ENCODE results near the gene MDN1. TPM values are rescaled to one million over a fixed set of nuclear protein-coding genes. Genes with fewer than 3 reads are reported as not detected.
"Not testable (repeated sequence)": the region's sequence is repeated elsewhere in the genome, so short reads cannot be mapped to it uniquely, and the experiment has no call there.

MDN1 gene
- total RNA-seq (2014; rRNA removed): 13.5 and 22.0 TPM in 2 replicates
- polyA plus RNA-seq (2012): 5.4 TPM

GRCh38 chr6:89819336-89820130 lies at the start of gene MDN1:
TSS of gene MDN1 (minus strand) at chr6:89819794. CDS start at chr6:89819607, 187 bp downstream.
- DNase-seq (ENCODE audit: low read depth): peak; percentile 93

GRCh38 chr6:89866024-89866678 lies 46.6 kb upstream of the MDN1 start:
- DNase-seq (ENCODE audit: low read depth): no peak

GRCh38 chr6:89862698-89863097 lies 43.1 kb upstream of the MDN1 start:
- DNase-seq (ENCODE audit: low read depth): no peak

GRCh38 chr6:89862273-89862672 lies 42.7 kb upstream of the MDN1 start:
- DNase-seq (ENCODE audit: low read depth): no peak

DNA sequence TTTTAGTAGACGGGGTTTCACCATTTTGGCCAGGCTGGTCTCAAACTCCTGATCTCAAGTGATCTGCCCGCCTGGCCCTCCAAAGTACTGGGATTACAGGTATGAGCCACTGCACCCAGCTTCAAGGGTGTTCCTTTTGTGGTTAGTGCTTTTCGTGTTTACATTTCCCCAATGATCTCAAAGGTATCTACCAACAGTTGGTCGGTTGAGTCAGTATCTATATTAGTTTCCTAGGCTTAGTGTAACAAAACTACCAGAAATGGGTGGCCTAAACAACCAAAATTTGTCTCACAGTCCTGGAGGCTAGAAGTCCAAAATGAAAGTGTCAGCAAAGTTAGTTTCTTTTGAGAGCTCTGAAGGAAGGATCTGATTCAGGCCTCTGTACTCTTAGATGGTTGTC lies 40.1 kb upstream of the MDN1 start:
- no peak for DNase-seq (ENCODE audit: low read depth)

DNA sequence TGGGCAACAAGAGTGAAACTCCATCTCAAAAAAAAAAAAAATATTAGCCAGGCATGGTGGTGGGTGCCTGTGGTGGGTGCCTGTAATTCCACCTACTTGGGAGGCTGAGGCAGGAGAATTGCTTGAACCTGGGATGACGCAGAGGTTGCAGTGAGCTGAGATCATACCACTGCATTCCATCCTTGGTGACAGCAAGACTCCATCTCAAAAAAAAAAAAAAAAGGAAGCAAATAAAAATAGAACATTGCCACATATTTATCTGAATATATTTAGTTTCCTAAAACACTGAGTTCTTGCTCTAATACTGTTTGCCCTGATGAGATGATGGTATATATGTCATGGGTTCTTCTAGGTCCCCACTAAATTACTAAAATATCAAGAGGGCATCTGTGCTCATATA lies 38.4 kb upstream of the MDN1 start:
- DNase-seq (ENCODE audit: low read depth): no peak

GRCh38 chr6:89853068-89853467 lies 33.5 kb upstream of the MDN1 start:
- DNase-seq (ENCODE audit: low read depth): no peak

DNA sequence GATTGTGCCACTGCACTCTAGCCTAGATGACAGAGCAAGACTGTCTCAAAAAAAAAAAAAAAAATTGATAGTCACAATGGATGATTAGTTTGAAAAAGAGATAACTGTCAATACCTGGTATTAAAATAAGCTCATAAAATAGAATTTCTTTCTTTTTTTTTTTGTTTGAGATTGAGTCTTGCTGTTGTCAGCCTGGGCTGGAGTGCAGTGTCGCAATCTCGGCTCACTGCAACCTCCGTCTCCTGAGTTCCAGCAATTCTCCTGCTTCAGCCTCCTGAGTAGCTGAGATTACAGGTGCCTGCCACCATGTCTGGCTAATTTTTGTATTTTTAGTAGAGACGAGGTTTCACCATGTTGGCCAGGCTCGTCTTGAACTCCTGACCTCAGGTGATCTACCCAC lies 27.9 kb upstream of the MDN1 start:
- DNase-seq (ENCODE audit: low read depth): not testable (repeated sequence)

GRCh38 chr6:89843070-89843469 lies 23.5 kb upstream of the MDN1 start:
- DNase-seq (ENCODE audit: low read depth): peak; percentile 77

GRCh38 chr6:89842228-89842627 lies 22.6 kb upstream of the MDN1 start:
- DNase-seq (ENCODE audit: low read depth): peak; percentile 32

- DNase-seq (ENCODE audit: low read depth): no peak
Measured at GRCh38 chr6:89840538-89840937, 20.9 kb upstream of the MDN1 start.

- DNase-seq (ENCODE audit: low read depth): no peak
Measured at GRCh38 chr6:89836639-89837222, 17.1 kb upstream of the MDN1 start.

DNA sequence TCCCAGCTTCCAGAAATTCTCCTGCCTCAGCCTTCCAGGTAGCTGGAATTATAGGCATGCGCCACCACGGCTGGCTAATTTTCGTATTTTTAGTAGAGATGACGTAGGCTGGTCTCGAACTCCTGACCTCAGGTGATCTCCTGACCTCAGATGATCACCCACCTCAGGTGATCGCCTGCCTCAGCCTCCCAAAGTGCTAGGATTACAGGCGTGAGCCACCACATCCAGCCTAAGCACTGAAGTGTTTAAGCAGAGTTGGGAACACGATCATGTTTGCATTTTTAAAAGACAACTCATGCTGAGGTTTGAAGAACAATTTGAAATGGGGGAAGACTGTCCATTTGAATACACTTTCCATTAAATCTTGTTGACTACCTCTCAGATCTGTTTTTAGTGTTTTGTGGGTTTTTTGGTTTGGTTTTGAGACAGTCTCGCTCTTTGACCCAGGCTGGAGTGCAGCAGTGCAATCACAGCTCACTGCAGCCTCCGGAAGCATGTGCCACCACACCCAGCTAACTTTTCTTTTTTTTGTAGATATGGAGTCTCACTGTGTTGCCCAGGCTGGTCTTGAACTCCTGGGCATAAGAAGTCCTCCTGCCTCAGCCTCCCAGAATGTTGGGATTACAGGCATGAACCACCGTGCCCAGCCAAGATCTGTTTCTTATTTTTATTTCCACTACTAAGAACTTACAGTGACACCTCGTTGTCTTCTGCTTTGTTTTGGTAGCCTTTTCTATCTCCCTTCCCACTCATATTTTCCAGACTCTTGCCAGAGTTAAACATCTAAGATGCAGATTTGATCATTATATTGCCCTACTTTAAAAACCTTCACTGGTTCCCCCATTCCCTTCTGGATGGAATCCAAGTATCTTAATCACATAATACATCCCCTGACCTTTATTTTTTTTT lies 15.5 kb upstream of the MDN1 start:
- DNase-seq (ENCODE audit: low read depth): peak; percentile 27

GRCh38 chr6:89830170-89830809 lies 10.7 kb upstream of the MDN1 start:
- DNase-seq (ENCODE audit: low read depth): no peak

DNA sequence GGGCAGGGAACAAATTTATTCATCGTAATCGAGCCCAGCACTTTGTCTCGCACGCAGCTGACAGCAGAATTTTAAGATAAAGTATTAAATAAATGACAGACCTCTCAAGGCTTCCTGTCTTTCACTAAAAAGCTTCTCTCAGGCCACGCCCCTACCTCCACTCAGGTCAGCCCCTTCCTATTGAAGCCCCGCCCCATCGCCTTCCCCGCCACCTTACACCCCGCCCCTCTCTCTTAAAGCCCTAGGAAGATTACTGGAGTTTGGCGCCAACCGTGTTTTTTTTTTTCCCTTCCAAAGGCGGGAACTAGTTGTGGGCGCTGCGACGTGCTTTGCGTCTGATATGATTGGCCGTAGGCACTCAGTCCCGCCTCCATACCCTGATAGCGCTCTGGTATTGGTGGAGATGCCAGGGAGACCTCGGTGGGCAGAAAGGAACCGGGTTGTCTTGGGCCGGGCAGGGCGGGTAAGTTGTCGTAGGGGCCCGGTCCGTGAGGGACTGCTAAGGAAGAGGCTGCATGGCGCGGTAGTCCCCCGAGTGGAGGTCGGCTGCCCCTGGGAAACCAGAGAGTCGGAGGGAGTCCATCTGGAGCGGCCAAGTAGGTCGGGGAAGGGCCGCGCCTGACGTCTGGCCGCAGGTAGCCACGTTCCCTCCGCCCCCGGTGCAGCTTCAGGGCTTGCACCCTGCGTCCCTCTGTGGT lies 10.0 kb upstream of the MDN1 start, which contains the start of gene CASP8AP2:
CASP8AP2 (plus strand) TSS at position 409 of the 698 bp plus-strand sequence.
- peak; percentile 99 for DNase-seq (ENCODE audit: low read depth)

- DNase-seq (ENCODE audit: low read depth): no peak
Measured at GRCh38 chr6:89828988-89829471, 9.4 kb upstream of the MDN1 start.

GRCh38 chr6:89828475-89828987 lies 8.9 kb upstream of the MDN1 start:
- DNase-seq (ENCODE audit: low read depth): not testable (repeated sequence)

- DNase-seq (ENCODE audit: low read depth): no peak
Measured at GRCh38 chr6:89826029-89826528, 6.5 kb upstream of the MDN1 start.

GRCh38 chr6:89818977-89819335 lies 638 bp downstream of the MDN1 start:
- DNase-seq (ENCODE audit: low read depth): peak; percentile 28

- no peak for DNase-seq (ENCODE audit: low read depth)
Measured at GRCh38 chr6:89817481-89817880, 2.1 kb downstream of the MDN1 start.
